OCI-LY7 (cell line): ENCODE results near the gene TAS2R8. TPM values are rescaled to one million over a fixed set of nuclear protein-coding genes. Genes with fewer than 3 reads are reported as not detected.

Source experiments
- BruUV-seq: library from RNA; stranded (reverse); fragments of 400-500 nt; replicated peaks from 2 replicates; lab custom pipeline; 2021; lab: Mats Ljungman, UMichigan
- CTCF ChIA-PET: fragments of 300-600 bp; sonication (Branson Sonifier 250); formaldehyde crosslinking; loops from one replicate; lab custom pipeline; 2022; ENCODE audit warnings: antibody characterized with exemption; ENCODE audit not compliant: unreplicated experiment; lab: Charles Lee
- POLR2A ChIA-PET: fragments of 300-600 bp; sonication (Branson Sonifier 250); formaldehyde crosslinking; loops from one replicate; lab custom pipeline; 2022; ENCODE audit warnings: antibody characterized with exemption; lab: Charles Lee
- DNase-seq: peaks from one replicate; pipeline ENCODE4 v3.0.0-alpha.2; 2015; ENCODE audit warnings: low spot score
- H2AFZ ChIP-seq: fragments of 200-600 bp; sonication (generic), shearing (Covaris generic); 2 replicates; pipeline ENCODE4 v1.6.1; 2014; ENCODE audit warnings: mild to moderate bottlenecking, antibody characterized with exemption, low read length, moderate library complexity
- H3K27ac ChIP-seq: fragments of 200-600 bp; sonication (generic); 2 replicates; pipeline ENCODE4 v1.5.1; 2014; ENCODE audit warnings: mixed run types, low read depth, mild to moderate bottlenecking, moderate library complexity, low read length, inconsistent platforms; ENCODE audit not compliant: poor library complexity, severe bottlenecking
- H3K36me3 ChIP-seq: fragments of 200-600 bp; sonication (generic); 2 replicates; pipeline ENCODE4 v1.6.1; 2014; ENCODE audit warnings: mild to moderate bottlenecking, antibody characterized with exemption, low read length, moderate library complexity, mixed read lengths; ENCODE audit not compliant: insufficient read depth
- H3K4me1 ChIP-seq: fragments of 200-600 bp; sonication (generic); 2 replicates; pipeline ENCODE4 v1.5.1; 2014; ENCODE audit warnings: mild to moderate bottlenecking, low read length; ENCODE audit not compliant: insufficient read depth, poor library complexity, severe bottlenecking
- H3K4me2 ChIP-seq: fragments of 200-600 bp; sonication (generic); 2 replicates; pipeline ENCODE4 v1.6.1; 2014; ENCODE audit warnings: mild to moderate bottlenecking, low read length
- H3K4me3 ChIP-seq: fragments of 200-600 bp; sonication (generic); 2 replicates; pipeline ENCODE4 v1.5.1; 2014; ENCODE audit warnings: mild to moderate bottlenecking, low read depth, low read length; ENCODE audit not compliant: poor library complexity, severe bottlenecking
- H3K79me2 ChIP-seq: fragments of 200-600 bp; sonication (generic); 2 replicates; pipeline ENCODE4 v1.6.1; 2016; ENCODE audit warnings: low read depth, mild to moderate bottlenecking, low read length, moderate library complexity, mixed read lengths; ENCODE audit not compliant: insufficient read depth
- H3K9me2 ChIP-seq: fragments of 200-600 bp; sonication (generic); 2 replicates; pipeline ENCODE4 v1.6.1; 2016; ENCODE audit warnings: mild to moderate bottlenecking, low read length, mixed read lengths; ENCODE audit not compliant: insufficient read depth
- H3K9me3 ChIP-seq: fragments of 200-600 bp; sonication (generic); 2 replicates; pipeline ENCODE4 v1.6.1; 2014; ENCODE audit warnings: mild to moderate bottlenecking, mixed run types, low read length, mixed read lengths
- H4K20me1 ChIP-seq: fragments of 200-600 bp; sonication (generic); 2 replicates; pipeline ENCODE4 v1.6.1; 2014; ENCODE audit warnings: mild to moderate bottlenecking, antibody characterized with exemption, low read length, moderate library complexity, mixed read lengths; ENCODE audit not compliant: insufficient read depth
- EZH2phosphoT487 ChIP-seq: fragments of 200-600 bp; sonication (generic); IDR thresholded peaks from 2 replicates; pipeline ENCODE4 v1.6.1; 2018; ENCODE audit warnings: low read depth, borderline replicate concordance, mild to moderate bottlenecking, mixed run types, antibody characterized with exemption, low read length, moderate library complexity, mixed read lengths
- intact Hi-C: fragments of 100-400 bp; cut with micrococcal nuclease; formaldehyde crosslinking; loops from one replicate; pipeline ENCODE4 v1.10.0; 2022; ENCODE audit not compliant: unreplicated experiment
- total RNA-seq, 2 experiments: library from RNA; depleted of rRNA in 1 of 2; stranded (reverse); fragments of >200 nt in 1 of 2; shearing (Covaris generic) in 1 of 2; gene quantifications; 2 replicates each; pipeline ENCODE4 v1.2.3, GENCODE V29; 2014 to 2022
- TF ChIP-seq, protein P1 (sequence below): fragments of 200-600 bp; sonication (generic); conservative IDR thresholded peaks from 2 replicates; pipeline ENCODE4 v1.5.1; 2014; ENCODE audit warnings: mild to moderate bottlenecking, antibody characterized with exemption, low read length, moderate library complexity, mixed read lengths

The TAS2R8 gene
- total RNA-seq, 2 experiments from 2014 or later: not detected

DNA sequence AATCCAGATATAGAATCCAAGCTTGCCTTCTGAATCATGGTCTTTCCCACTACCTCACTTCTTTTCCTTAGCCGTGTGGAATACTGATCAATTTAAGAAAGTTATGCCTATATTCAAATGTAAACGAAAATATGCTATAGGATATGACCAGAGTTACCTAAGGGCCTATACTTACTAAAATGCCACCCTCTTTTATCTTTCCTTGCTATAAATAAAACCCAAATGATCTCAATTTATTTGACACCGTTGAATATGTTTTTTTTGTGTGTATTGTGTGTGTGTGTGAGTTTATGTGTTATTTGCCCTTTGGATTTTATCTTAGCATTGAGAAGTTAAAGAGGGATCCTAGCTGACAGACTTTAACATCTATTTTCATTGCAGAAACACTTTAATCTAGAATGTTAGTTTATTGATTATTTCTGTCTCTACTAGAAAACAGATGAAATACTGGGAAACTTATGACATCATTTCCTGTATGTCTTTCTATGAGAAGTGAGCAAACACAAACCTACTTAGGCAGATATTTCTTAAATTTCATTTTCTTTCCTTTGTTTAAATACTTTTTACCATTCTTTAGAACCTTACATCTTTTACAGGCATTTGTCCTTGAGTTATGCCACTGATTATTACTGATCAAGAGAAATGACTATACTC is 4.9 kb upstream of the TAS2R8 start:
- intact Hi-C loops: no loop called here
- no peak overlapping the region for H2AFZ ChIP-seq
- no peak overlapping the region for H3K4me2 ChIP-seq
- ChIA-PET POLR2A (no interaction called here), CTCF (no interaction called here)
- H3K4me1 ChIP-seq: no peaks in the 10 kb centered on the region
- no peaks in the 10 kb centered on the region for H4K20me1 ChIP-seq
- H3K36me3 ChIP-seq: no peaks in the 10 kb centered on the region
- no TSS peak for BruUV-seq
- H3K9me3 ChIP-seq: no peaks in the 10 kb centered on the region
- H3K9me2 ChIP-seq: no peaks in the 10 kb centered on the region
- DNase-seq: no peak
- TF ChIP-seq, protein P1, sequence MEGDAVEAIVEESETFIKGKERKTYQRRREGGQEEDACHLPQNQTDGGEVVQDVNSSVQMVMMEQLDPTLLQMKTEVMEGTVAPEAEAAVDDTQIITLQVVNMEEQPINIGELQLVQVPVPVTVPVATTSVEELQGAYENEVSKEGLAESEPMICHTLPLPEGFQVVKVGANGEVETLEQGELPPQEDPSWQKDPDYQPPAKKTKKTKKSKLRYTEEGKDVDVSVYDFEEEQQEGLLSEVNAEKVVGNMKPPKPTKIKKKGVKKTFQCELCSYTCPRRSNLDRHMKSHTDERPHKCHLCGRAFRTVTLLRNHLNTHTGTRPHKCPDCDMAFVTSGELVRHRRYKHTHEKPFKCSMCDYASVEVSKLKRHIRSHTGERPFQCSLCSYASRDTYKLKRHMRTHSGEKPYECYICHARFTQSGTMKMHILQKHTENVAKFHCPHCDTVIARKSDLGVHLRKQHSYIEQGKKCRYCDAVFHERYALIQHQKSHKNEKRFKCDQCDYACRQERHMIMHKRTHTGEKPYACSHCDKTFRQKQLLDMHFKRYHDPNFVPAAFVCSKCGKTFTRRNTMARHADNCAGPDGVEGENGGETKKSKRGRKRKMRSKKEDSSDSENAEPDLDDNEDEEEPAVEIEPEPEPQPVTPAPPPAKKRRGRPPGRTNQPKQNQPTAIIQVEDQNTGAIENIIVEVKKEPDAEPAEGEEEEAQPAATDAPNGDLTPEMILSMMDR: no peak
- TF ChIP-seq EZH2phosphoT487: no peak
- H3K79me2 ChIP-seq: no peaks in the 10 kb centered on the region
- H3K27ac ChIP-seq: no peak overlapping the region
- no peak overlapping the region for H3K4me3 ChIP-seq

DNA sequence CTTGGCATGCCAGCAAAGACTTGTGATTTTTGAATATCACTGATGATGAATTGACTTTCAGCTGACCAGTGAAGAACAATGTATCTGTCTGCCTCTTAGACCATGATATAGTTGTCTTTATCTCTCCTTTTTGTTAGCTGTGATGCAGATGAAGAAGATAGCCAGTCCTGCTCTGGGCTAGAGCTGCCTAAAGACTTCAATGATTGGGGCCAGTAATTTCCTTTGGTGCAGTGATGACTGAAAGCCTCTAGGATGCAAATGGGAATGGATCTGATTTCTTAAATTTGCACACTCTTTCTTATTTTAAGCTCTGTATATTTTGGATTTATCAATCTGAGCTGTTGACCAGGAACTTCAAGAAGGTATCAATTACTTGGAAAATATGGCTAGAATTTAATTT is 3.0 kb upstream of the TAS2R8 start, which contains the start of gene TAS2R9:
Gene TAS2R9 (minus strand): TSS at position 101 of the 400 bp plus-strand sequence. CDS start 93 bp downstream, at position 8.
- Histone ChIP-seq H2AFZ (no peak within 1 kb of the TSS), H3K4me3 (no peak within 1 kb of the TSS), H3K36me3 (no peaks in the 10 kb centered on the region), H4K20me1 (no peaks in the 10 kb centered on the region), H3K9me2 (no peaks in the 10 kb centered on the region), H3K4me1 (no peaks in the 10 kb centered on the region), H3K9me3 (no peaks in the 10 kb centered on the region), H3K4me2 (no peak within 1 kb of the TSS), H3K27ac (no peak within 1 kb of the TSS), H3K79me2 (no peaks in the 10 kb centered on the region)
- BruUV-seq: no TSS peak
- POLR2A ChIA-PET: interaction anchor here (0.7 kb wide), 1 partner anchor 447 kb away, joined by 3 read pairs; no protein-coding TSS in a partner anchor
- intact Hi-C loops: no loop called here
- CTCF ChIA-PET: no interaction called here
- no peak for TF ChIP-seq EZH2phosphoT487
- TF ChIP-seq, protein P1: no peak
- no peak for DNase-seq

DNA sequence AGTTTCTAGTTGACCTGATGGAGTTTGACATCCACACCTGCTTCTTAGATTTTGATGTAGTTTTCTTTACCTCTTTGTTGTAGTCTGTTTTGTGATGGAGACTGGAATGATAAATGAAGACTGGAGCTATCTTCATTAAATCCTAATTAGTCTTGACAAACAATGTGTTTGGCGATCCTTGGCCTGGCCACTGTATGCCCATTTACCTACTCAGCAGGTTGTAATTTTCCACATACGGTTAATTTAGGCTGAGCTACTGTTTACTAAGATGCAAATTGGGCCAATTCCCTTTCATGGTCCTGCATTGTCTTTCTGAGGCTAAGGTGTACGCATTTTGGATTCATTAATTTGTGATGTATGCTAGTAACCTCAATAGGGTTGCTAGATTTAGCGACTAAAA is 4.5 kb downstream of the TAS2R8 start, which contains the start of gene TAS2R7:
Gene TAS2R7 (minus strand): TSS at position 41 of the 400 bp plus-strand sequence. CDS start 57 bp downstream, outside the sequence.
- no peak for DNase-seq
- ChIA-PET CTCF (no interaction called here), POLR2A (no interaction called here)
- H3K4me1 ChIP-seq: no peaks in the 10 kb centered on the region
- H2AFZ ChIP-seq: no peak within 1 kb of the TSS
- H3K4me2 ChIP-seq: no peak within 1 kb of the TSS
- no peak within 1 kb of the TSS for H3K4me3 ChIP-seq
- H3K79me2 ChIP-seq: no peaks in the 10 kb centered on the region
- intact Hi-C loops: no loop called here
- no peak within 1 kb of the TSS for H3K27ac ChIP-seq
- H3K9me2 ChIP-seq: 0 out of 2 replicates have a peak, but pooled peaks cover 3% of the 10 kb centered on the region
- no peaks in the 10 kb centered on the region for H3K36me3 ChIP-seq
- TF ChIP-seq, protein P1: no peak
- no peak for TF ChIP-seq EZH2phosphoT487
- no peaks in the 10 kb centered on the region for H4K20me1 ChIP-seq
- BruUV-seq: no TSS peak
- H3K9me3 ChIP-seq: no peaks in the 10 kb centered on the region
